ENCODE data around the gene LPIN1. TPM values are rescaled to one million over a fixed set of nuclear protein-coding genes. Genes with fewer than 3 reads are reported as not detected.

Gene LPIN1
- total and polyA plus RNA-seq, 2 of the 13 experiments (the other 11 are each of a cell fraction or from before 2014, with no cell fraction given): 9.7 to 19.4 TPM

DNA sequence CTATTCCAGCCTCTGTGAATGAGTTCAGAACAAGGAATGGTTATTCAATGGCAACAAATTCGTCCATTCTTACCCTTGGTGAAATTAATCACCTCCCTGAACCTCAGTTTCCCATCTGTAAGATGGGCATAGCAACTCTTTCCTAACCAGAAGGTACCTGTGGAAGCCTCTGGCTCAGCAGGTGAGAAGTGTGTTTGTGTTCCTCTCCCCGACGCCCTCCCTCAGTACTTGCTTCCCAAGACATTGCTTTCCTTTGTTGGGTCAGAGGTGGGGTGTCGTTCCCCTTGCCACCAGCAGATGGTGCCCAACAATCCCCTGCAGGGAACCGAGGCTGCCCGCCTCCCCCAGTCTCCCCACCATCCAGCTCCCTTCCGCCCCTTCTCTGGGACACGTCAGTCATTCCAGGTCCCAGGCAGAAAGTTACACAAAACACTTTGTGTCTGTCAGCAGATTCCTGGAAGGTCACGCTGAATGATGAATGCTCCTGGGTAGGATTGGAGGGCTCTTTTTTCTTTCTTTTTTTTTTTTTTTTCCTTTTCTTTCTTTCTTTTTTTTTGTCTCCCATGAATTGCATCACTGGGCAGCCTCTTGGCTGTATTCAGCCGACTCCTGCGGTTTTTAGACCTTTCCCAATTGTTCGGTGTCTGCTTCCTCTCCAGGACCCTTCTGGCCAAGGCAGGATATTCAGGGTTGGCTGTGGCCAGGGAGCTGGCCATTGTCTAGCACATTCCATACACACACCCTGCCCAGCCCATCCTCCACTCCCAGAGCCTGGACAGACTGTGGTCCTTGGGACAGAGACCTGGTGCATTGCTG, 117.3 kb downstream of the LPIN1 start (continued):
- TF ChIP-seq MAFK (conservative IDR thresholded peaks at IDR 0.05 in 1 of 2, IDR thresholded peaks at IDR 0.05 in 1 of 2; ENCODE audit: low read length in 2 of 2) (peak; percentile 83 to 93), ARID2 (CRISPR knock-in tag; IDR thresholded peaks at IDR 0.05; ENCODE audit: borderline replicate concordance) (no peak), ZNF569 (CRISPR knock-in tag; IDR thresholded peaks at IDR 0.05; ENCODE audit: borderline replicate concordance) (no peak), THYN1 (CRISPR knock-in tag; IDR thresholded peaks at IDR 0.05; ENCODE audit: borderline replicate concordance, low read depth) (no peak), ZNF496 (CRISPR knock-in tag; IDR thresholded peaks at IDR 0.05; ENCODE audit: insufficient replicate concordance) (no peak), CEBPB (IDR thresholded peaks at IDR 0.05; ENCODE audit: borderline replicate concordance, low read depth, low read length) (0 out of 2 replicates have a peak, but pooled peaks have one; percentile 4), SCMH1 (CRISPR knock-in tag; IDR thresholded peaks at IDR 0.05; ENCODE audit: borderline replicate concordance) (no peak), ZFAT (CRISPR knock-in tag; conservative IDR thresholded peaks at IDR 0.05) (no peak), EP300 (IDR thresholded peaks at IDR 0.05; ENCODE audit: low read depth in 2 of 2, low read length in 2 of 2) (no peak), EP300 (CRISPR knock-in tag; IDR thresholded peaks at IDR 0.05; ENCODE audit: borderline replicate concordance) (no peak), MED13 (CRISPR knock-in tag; IDR thresholded peaks at IDR 0.05) (no peak), ZSCAN12 (CRISPR knock-in tag; IDR thresholded peaks at IDR 0.05) (no peak)
- TF ChIP-seq, protein P1, sequence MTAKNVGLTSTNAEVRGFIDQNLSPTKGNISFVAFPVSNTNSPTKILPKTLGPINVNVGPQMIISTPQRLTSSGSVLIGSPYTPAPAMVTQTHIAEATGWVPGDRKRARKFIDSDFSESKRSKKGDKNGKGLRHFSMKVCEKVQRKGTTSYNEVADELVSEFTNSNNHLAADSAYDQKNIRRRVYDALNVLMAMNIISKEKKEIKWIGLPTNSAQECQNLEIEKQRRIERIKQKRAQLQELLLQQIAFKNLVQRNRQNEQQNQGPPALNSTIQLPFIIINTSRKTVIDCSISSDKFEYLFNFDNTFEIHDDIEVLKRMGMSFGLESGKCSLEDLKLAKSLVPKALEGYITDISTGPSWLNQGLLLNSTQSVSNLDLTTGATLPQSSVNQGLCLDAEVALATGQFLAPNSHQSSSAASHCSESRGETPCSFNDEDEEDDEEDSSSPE (CRISPR knock-in tag; IDR thresholded peaks at IDR 0.05): no peak
- TF ChIP-seq, protein P2, sequence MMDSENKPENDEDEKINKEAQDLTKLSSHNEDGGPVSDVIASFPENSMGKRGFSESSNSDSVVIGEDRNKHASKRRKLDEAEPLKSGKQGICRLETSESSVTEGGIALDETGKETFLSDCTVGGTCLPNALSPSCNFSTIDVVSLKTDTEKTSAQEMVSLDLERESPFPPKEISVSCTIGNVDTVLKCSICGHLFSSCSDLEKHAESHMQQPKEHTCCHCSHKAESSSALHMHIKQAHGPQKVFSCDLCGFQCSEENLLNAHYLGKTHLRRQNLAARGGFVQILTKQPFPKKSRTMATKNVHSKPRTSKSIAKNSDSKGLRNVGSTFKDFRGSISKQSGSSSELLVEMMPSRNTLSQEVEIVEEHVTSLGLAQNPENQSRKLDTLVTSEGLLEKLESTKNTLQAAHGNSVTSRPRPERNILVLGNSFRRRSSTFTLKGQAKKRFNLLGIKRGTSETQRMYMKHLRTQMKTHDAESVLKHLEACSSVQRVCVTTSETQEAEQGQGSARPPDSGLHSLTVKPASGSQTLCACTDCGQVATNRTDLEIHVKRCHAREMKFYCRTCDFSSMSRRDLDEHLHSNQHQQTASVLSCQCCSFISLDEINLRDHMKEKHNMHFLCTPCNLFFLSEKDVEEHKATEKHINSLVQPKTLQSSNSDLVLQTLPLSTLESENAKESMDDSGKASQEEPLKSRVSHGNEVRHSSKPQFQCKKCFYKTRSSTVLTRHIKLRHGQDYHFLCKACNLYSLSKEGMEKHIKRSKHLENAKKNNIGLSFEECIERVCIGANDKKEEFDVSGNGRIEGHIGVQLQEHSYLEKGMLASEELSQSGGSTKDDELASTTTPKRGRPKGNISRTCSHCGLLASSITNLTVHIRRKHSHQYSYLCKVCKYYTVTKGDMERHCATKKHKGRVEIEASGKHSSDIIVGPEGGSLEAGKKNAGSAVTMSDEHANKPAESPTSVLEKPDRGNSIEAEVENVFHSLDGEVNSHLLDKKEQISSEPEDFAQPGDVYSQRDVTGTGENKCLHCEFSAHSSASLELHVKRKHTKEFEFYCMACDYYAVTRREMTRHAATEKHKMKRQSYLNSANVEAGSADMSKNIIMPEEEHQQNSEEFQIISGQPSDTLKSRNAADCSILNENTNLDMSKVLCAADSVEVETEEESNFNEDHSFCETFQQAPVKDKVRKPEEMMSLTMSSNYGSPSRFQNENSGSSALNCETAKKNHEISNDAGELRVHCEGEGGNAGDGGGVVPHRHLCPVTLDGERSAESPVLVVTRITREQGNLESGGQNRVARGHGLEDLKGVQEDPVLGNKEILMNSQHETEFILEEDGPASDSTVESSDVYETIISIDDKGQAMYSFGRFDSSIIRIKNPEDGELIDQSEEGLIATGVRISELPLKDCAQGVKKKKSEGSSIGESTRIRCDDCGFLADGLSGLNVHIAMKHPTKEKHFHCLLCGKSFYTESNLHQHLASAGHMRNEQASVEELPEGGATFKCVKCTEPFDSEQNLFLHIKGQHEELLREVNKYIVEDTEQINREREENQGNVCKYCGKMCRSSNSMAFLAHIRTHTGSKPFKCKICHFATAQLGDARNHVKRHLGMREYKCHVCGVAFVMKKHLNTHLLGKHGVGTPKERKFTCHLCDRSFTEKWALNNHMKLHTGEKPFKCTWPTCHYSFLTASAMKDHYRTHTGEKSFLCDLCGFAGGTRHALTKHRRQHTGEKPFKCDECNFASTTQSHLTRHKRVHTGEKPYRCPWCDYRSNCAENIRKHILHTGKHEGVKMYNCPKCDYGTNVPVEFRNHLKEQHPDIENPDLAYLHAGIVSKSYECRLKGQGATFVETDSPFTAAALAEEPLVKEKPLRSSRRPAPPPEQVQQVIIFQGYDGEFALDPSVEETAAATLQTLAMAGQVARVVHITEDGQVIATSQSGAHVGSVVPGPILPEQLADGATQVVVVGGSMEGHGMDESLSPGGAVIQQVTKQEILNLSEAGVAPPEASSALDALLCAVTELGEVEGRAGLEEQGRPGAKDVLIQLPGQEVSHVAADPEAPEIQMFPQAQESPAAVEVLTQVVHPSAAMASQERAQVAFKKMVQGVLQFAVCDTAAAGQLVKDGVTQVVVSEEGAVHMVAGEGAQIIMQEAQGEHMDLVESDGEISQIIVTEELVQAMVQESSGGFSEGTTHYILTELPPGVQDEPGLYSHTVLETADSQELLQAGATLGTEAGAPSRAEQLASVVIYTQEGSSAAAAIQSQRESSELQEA (CRISPR knock-in tag; IDR thresholded peaks at IDR 0.05; ENCODE audit: not compliant biosample characterization): no peak
- TF ChIP-seq, protein P3, sequence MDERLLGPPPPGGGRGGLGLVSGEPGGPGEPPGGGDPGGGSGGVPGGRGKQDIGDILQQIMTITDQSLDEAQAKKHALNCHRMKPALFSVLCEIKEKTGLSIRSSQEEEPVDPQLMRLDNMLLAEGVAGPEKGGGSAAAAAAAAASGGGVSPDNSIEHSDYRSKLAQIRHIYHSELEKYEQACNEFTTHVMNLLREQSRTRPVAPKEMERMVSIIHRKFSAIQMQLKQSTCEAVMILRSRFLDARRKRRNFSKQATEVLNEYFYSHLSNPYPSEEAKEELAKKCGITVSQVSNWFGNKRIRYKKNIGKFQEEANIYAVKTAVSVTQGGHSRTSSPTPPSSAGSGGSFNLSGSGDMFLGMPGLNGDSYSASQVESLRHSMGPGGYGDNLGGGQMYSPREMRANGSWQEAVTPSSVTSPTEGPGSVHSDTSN (CRISPR knock-in tag; IDR thresholded peaks at IDR 0.05): peak; percentile 75
- TF ChIP-seq, protein P4, sequence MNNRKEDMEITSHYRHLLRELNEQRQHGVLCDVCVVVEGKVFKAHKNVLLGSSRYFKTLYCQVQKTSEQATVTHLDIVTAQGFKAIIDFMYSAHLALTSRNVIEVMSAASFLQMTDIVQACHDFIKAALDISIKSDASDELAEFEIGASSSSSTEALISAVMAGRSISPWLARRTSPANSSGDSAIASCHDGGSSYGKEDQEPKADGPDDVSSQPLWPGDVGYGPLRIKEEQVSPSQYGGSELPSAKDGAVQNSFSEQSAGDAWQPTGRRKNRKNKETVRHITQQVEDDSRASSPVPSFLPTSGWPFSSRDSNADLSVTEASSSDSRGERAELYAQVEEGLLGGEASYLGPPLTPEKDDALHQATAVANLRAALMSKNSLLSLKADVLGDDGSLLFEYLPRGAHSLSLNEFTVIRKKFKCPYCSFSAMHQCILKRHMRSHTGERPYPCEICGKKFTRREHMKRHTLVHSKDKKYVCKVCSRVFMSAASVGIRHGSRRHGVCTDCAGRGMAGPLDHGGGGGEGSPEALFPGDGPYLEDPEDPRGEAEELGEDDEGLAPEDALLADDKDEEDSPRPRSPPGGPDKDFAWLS (CRISPR knock-in tag; IDR thresholded peaks at IDR 0.05; ENCODE audit: borderline replicate concordance): no peak
